Esophagus muscularis mucosa (tissue), 4 donors: ENCODE data around the gene SPOUT1. TPM values are rescaled to one million over a fixed set of nuclear protein-coding genes. Genes with fewer than 3 reads are reported as not detected.

ENCODE experiments used
- DNase-seq: peaks from one replicate; pipeline ENCODE4 v3.0.0-alpha.2; 2017; ENCODE audit errors: extremely low spot score
- H3K27ac ChIP-seq, 4 donors: fragments of 200-600 bp; sonication (generic); replicated peaks in 1 of 4; 1 replicate in 3 of 4; 2 replicates in 1 of 4; pipeline ENCODE4 v1.5.1; 2016 to 2019; ENCODE audit warnings: mild to moderate bottlenecking in 1 of 4
- H3K27me3 ChIP-seq, 4 donors: fragments of 200-600 bp; sonication (generic); one replicate each; pipeline versions ENCODE4 v1.5.1 to v1.6.0; 2016 to 2019
- H3K36me3 ChIP-seq, 4 donors: fragments of 200-600 bp; sonication (generic); one replicate each; pipeline ENCODE4 v1.5.1; 2016 to 2019
- H3K4me1 ChIP-seq, 4 donors: fragments of 200-600 bp; sonication (generic); one replicate each; pipeline ENCODE4 v1.5.1; 2016 to 2019
- H3K4me3 ChIP-seq, 4 donors: fragments of 200-600 bp; sonication (generic); 1 replicate in 2 of 4; 2 replicates in 2 of 4; pipeline ENCODE4 v1.5.1; 2016 to 2019; ENCODE audit warnings: mild to moderate bottlenecking in 4 of 4, moderate library complexity in 1 of 4
- H3K9me3 ChIP-seq, 4 donors: fragments of 200-600 bp; sonication (generic); 1 replicate in 3 of 4; 2 replicates in 1 of 4; pipeline ENCODE4 v1.5.1; 2016 to 2019
- CTCF ChIP-seq, 3 experiments: fragments of 200-600 bp in 2 of 3; fragments of 450-650 bp in 1 of 3; sonication (generic) in 2 of 3; IDR thresholded peaks; one replicate each; pipeline ENCODE4 v1.5.1; 2017 to 2019; ENCODE audit warnings: antibody characterized with exemption in 3 of 3, mild to moderate bottlenecking in 2 of 3, moderate library complexity in 1 of 3
- EP300 ChIP-seq: sonication (generic); formaldehyde crosslinking; IDR thresholded peaks from one replicate; pipeline ENCODE4 v1.6.1; 2017; ENCODE audit warnings: antibody characterized with exemption
- POLR2A ChIP-seq: fragments of 450-650 bp; IDR thresholded peaks from one replicate; pipeline ENCODE4 v1.6.1; 2017; ENCODE audit warnings: antibody characterized with exemption, moderate library complexity, mild to moderate bottlenecking, low read depth
- POLR2AphosphoS5 ChIP-seq, 2 donors: sonication (generic); formaldehyde crosslinking; IDR thresholded peaks; one replicate each; pipeline ENCODE4 v1.6.1; 2017; ENCODE audit warnings: antibody characterized with exemption in 2 of 2
- WGBS: methylation state at CpG from one replicate; pipeline ENCODE4 v1.1.5; 2018; 5-methylcytosine and 5-hydroxymethylcytosine counted together
- intact Hi-C: fragments of 100-400 bp; cut with DNase I; formaldehyde crosslinking; loops from one replicate; pipeline ENCODE4 v1.15.1; 2023
- total RNA-seq, 4 donors: library from RNA; depleted of rRNA; stranded (reverse); fragments of >200 nt; gene quantifications; one replicate each; pipeline versions ENCODE4 v1.1.0 to v1.2.1, GENCODE V29; 2016

The SPOUT1 gene
- total RNA-seq, 4 donors from 2014 or later, result 15.3 to 36.5 (median 19.8) TPM

DNA sequence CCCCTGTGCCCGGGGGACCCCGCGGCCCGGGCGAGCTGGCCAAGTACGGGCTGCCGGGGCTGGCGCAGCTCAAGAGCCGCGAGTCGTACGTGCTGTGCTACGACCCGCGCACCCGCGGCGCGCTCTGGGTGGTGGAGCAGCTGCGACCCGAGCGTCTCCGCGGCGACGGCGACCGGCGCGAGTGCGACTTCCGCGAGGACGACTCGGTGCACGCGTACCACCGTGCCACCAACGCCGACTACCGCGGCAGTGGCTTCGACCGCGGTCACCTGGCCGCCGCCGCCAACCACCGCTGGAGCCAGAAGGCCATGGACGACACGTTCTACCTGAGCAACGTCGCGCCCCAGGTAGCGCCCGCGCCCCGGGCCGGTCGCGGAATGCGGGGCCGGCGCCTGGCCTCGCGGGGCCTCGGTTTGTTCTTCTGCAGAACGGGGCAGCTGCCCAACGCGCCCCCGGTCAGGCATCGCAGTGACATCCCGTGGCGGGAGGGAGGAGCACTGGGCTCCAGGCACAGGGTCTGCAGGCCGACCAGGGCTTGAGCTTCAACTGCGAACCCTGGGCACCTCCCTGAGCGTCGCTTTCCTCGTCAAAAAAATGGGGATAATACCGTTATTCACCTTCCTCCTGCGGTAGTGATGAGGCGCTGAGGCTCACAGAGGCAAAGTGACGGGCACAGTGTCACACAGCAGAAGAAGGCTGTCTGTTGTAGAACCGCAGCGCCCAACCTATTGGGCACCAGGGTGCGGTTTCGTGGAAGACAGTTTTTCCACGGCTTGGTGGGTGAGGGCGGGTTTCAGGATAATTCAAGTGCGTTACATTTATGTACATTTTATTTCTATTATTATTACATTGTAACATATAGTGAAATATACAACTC is 10.5 kb downstream of the SPOUT1 start:
- Histone ChIP-seq H3K27ac (peak overlapping the region; percentile 87 to 94 (median 91)), H3K4me3 (peak overlapping the region; percentile 62 to 88 (median 80)), H3K27me3 (no peaks in the 10 kb centered on the region), H3K4me1 (peaks cover 13 to 22% (median 17%) of the 10 kb centered on the region in 4 donors), H3K9me3 (no peaks in the 10 kb centered on the region), H3K36me3 (peaks cover 9 to 39% (median 36%) of the 10 kb centered on the region in 4 donors)
- TF ChIP-seq POLR2A (no peak), CTCF (IDR thresholded peaks at IDR 0.05) (no peak)
- no peak for DNase-seq
- 50% methylated on average over 9 of the region's 90 CpGs for WGBS
- intact Hi-C loops, result no loop called here

- intact Hi-C loops, result no loop called here
- DNase-seq, result peak; percentile 99
- H3K27me3 ChIP-seq, result no peaks in the 10 kb centered on the region
- 0% methylated on average over 8 of the region's 70 CpGs for whole genome bisulfite sequencing
- H3K4me1 ChIP-seq, result peaks cover 13 to 22% (median 17%) of the 10 kb centered on the region in 4 donors
- peak; percentile 93 to 96 for TF ChIP-seq POLR2AphosphoS5 (IDR thresholded peaks at IDR 0.05)
- no peak for TF ChIP-seq POLR2A
- TF ChIP-seq CTCF (IDR thresholded peaks at IDR 0.05), result peak in 2 of 3 experiments; percentile 92 to 93
- H3K27ac ChIP-seq, result peak within 1 kb of the TSS; percentile 87 to 94 (median 91)
- H3K9me3 ChIP-seq, result no peaks in the 10 kb centered on the region
- peak within 1 kb of the TSS; percentile 62 to 88 (median 80) for H3K4me3 ChIP-seq
- peaks cover 9 to 31% (median 28%) of the 10 kb centered on the region in 4 donors for H3K36me3 ChIP-seq
Measured at GRCh38 chr9:128818099-128818838, 11.3 kb downstream of the SPOUT1 start, which contains the start of gene ENDOG. Gene ENDOG (plus strand): TSS chr9:128818500. CDS start chr9:128818685, 185 bp downstream.

DNA sequence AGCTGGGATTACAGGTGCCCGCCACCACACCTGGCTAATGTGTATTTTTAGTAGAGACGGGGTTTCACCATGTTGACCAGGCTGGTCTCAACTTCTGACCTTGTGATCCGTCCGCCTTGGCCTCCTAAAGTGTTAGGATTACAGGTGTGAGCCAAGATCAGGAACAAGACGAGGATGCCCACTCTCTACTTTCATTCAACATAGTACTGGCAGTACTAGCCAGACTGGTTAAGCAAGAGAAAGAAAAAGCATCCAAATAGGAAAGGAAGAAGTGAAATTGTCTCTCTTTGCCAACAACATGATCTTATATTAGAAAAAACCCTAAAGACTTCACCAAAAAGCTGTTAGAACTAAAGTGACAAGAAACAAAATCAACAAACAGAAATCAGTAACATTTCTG is 18.7 kb downstream of the SPOUT1 start:
- Histone ChIP-seq H3K27me3 (no peaks in the 10 kb centered on the region), H3K27ac (no peak overlapping the region), H3K9me3 (no peaks in the 10 kb centered on the region), H3K4me3 (no peak overlapping the region), H3K36me3 (peaks cover 15 to 35% (median 33%) of the 10 kb centered on the region in 4 donors), H3K4me1 (no peaks in the 10 kb centered on the region)
- 70% methylated on average over 5 of the region's 5 CpGs for WGBS
- no peak for DNase-seq
- TF ChIP-seq POLR2AphosphoS5 (IDR thresholded peaks at IDR 0.05) (no peak), EP300 (no peak), CTCF (IDR thresholded peaks at IDR 0.05) (no peak), POLR2A (no peak)
- intact Hi-C loops, result no loop called here

DNA sequence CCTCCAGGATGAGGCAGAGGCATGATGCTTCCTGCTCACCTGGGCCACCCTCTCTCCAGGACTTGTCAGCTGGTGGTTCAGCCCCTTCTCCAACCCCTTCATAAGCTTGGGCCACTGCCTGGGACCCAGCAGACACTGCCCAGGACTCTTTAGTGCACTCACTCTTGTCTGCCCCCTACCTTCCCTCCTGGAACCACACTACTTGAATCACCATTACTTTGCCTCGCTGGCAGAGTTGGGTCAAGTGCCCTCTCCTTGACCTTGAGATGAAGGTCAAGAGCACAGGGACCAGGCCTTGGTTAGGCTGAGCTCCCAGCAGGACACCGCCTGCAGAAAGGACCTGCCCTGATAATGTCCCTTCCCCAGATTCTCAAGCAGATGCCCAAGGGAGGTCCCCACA is 19.8 kb downstream of the SPOUT1 start:
- WGBS, result 80% methylated on average over 1 of the region's 2 CpGs
- TF ChIP-seq POLR2A, result no peak

GRCh38 chr9:128809036-128809599 is 20.5 kb downstream of the SPOUT1 start:
- H3K9me3 ChIP-seq, result no peaks in the 10 kb centered on the region
- H3K4me3 ChIP-seq, result no peak overlapping the region
- no peak for DNase-seq
- intact Hi-C loops, result no loop called here
- no peak for TF ChIP-seq CTCF (IDR thresholded peaks at IDR 0.05)
- no peak for TF ChIP-seq POLR2A
- no peak for TF ChIP-seq POLR2AphosphoS5 (IDR thresholded peaks at IDR 0.05)
- no peak for TF ChIP-seq EP300
- no peaks in the 10 kb centered on the region for H3K4me1 ChIP-seq
- H3K27ac ChIP-seq, result no peak overlapping the region
- H3K36me3 ChIP-seq, result peaks cover 24 to 52% (median 49%) of the 10 kb centered on the region in 4 donors
- WGBS, result 92% methylated on average over 12 of the region's 12 CpGs
- no peaks in the 10 kb centered on the region for H3K27me3 ChIP-seq

More for the DNA sequence above, 19.8 kb downstream of the SPOUT1 start:
- intact Hi-C loops, result no loop called here
- H3K4me3 ChIP-seq, result no peak overlapping the region
- H3K9me3 ChIP-seq, result no peaks in the 10 kb centered on the region
- H3K36me3 ChIP-seq, result peaks cover 21 to 45% (median 43%) of the 10 kb centered on the region in 4 donors
- H3K4me1 ChIP-seq, result no peaks in the 10 kb centered on the region
- DNase-seq, result no peak
- no peak overlapping the region for H3K27ac ChIP-seq
- no peaks in the 10 kb centered on the region for H3K27me3 ChIP-seq
